Glutamatergic neuron (in vitro differentiated cells): ENCODE results near the gene MCHR2. TPM values are rescaled to one million over a fixed set of nuclear protein-coding genes. Genes with fewer than 3 reads are reported as not detected.

Experiments
- DNase-seq: peaks from one replicate; pipeline ENCODE4 v3.0.0; 2022
- H3K27ac Mint-ChIP-seq: one replicate; pipeline ENCODE4 v1.8.0; 2020; ENCODE audit warnings: mild to moderate bottlenecking, mixed read lengths, inconsistent platforms; ENCODE audit not compliant: unreplicated experiment
- H3K27me3 Mint-ChIP-seq: one replicate; pipeline ENCODE4 v1.8.0; 2020; ENCODE audit warnings: mild to moderate bottlenecking, moderate library complexity, mixed read lengths, inconsistent platforms; ENCODE audit not compliant: unreplicated experiment
- H3K36me3 Mint-ChIP-seq: one replicate; pipeline ENCODE4 v1.8.0; 2020; ENCODE audit warnings: mild to moderate bottlenecking, mixed read lengths, inconsistent platforms; ENCODE audit not compliant: unreplicated experiment
- H3K4me1 Mint-ChIP-seq: one replicate; pipeline ENCODE4 v1.8.0; 2020; ENCODE audit warnings: mild to moderate bottlenecking, low read depth, mixed read lengths, inconsistent platforms; ENCODE audit not compliant: unreplicated experiment
- H3K4me3 Mint-ChIP-seq: one replicate; pipeline ENCODE4 v1.8.0; 2020; ENCODE audit warnings: mild to moderate bottlenecking, mixed read lengths, inconsistent platforms; ENCODE audit not compliant: unreplicated experiment
- H3K9me3 Mint-ChIP-seq: one replicate; pipeline ENCODE4 v1.8.0; 2020; ENCODE audit warnings: mild to moderate bottlenecking, moderate library complexity, mixed read lengths, inconsistent platforms; ENCODE audit not compliant: unreplicated experiment
- total RNA-seq: library from RNA; stranded (reverse); fragmentation: NEBNext Ultra II Directional; extraction: Animal tissue kit (Norgen Biotek cat#: 25700); gene quantifications from one replicate; pipeline ENCODE4 v1.2.1, GENCODE V29; 2021; ENCODE audit not compliant: unreplicated experiment
- TF ChIP-seq, protein P1 (sequence below): fragments of 200-600 bp; sonication (generic); IDR thresholded peaks from one replicate; pipeline ENCODE4 v1.5.0; 2021; ENCODE audit not compliant: partially characterized antibody, unreplicated experiment

The MCHR2 gene
- total RNA-seq, 1 donor from 2014 or later, result not detected

GRCh38 chr6:99873084-99873483, 120.9 kb downstream of the MCHR2 start:
- no peak overlapping the region for H3K4me3 Mint-ChIP-seq
- TF ChIP-seq, protein P1, sequence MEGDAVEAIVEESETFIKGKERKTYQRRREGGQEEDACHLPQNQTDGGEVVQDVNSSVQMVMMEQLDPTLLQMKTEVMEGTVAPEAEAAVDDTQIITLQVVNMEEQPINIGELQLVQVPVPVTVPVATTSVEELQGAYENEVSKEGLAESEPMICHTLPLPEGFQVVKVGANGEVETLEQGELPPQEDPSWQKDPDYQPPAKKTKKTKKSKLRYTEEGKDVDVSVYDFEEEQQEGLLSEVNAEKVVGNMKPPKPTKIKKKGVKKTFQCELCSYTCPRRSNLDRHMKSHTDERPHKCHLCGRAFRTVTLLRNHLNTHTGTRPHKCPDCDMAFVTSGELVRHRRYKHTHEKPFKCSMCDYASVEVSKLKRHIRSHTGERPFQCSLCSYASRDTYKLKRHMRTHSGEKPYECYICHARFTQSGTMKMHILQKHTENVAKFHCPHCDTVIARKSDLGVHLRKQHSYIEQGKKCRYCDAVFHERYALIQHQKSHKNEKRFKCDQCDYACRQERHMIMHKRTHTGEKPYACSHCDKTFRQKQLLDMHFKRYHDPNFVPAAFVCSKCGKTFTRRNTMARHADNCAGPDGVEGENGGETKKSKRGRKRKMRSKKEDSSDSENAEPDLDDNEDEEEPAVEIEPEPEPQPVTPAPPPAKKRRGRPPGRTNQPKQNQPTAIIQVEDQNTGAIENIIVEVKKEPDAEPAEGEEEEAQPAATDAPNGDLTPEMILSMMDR, result no peak
- H3K36me3 Mint-ChIP-seq, result no peaks in the 10 kb centered on the region
- no peaks in the 10 kb centered on the region for H3K27me3 Mint-ChIP-seq
- DNase-seq, result no peak
- no peak overlapping the region for H3K27ac Mint-ChIP-seq
- H3K9me3 Mint-ChIP-seq, result no peaks in the 10 kb centered on the region
- H3K4me1 Mint-ChIP-seq, result peaks cover 8% of the 10 kb centered on the region

GRCh38 chr6:99871641-99872040, 122.4 kb downstream of the MCHR2 start:
- DNase-seq, result no peak
- H3K9me3 Mint-ChIP-seq, result no peaks in the 10 kb centered on the region
- TF ChIP-seq, protein P1, result no peak
- peaks cover 5% of the 10 kb centered on the region for H3K4me1 Mint-ChIP-seq
- no peaks in the 10 kb centered on the region for H3K36me3 Mint-ChIP-seq
- no peak overlapping the region for H3K4me3 Mint-ChIP-seq
- no peaks in the 10 kb centered on the region for H3K27me3 Mint-ChIP-seq
- H3K27ac Mint-ChIP-seq, result no peak overlapping the region
